T follicular helper cell (primary cell): ENCODE measurements around the gene SLC39A13.

Experiments
- DNase-seq: peaks from one replicate; pipeline ENCODE4 v3.0.0-alpha.2; 2020; ENCODE audit warnings: low read depth

Gene SLC39A13

GRCh38 chr11:47453365-47453764 is 45.0 kb downstream of the SLC39A13 start:
- DNase-seq = no peak

GRCh38 chr11:47454258-47454671 is 45.9 kb downstream of the SLC39A13 start:
- peak; percentile 57 for DNase-seq

- no peak for DNase-seq
These were observed 52.3 kb downstream of the SLC39A13 start for GRCh38 chr11:47460571-47461235.

GRCh38 chr11:47461876-47462275 is 53.5 kb downstream of the SLC39A13 start:
- no peak for DNase-seq

- no peak for DNase-seq
These were observed 56.1 kb downstream of the SLC39A13 start for GRCh38 chr11:47464483-47464882.
